ENCODE results near the gene NID2.

GRCh38 chr14:52117111-52117832 is 48.4 kb upstream of the NID2 start:
- TF ChIP-seq CTCF (IDR thresholded peaks at IDR 0.05) (no peak), POLR2A (IDR thresholded peaks at IDR 0.05) (no peak)

Data from testis (tissue), 2 donors.